Measurements from ENCODE around the gene MTA3.

Gene MTA3

GRCh38 chr2:42791606-42792005 lies 223.2 kb downstream of the MTA3 start:
- H3K36me3 ChIP-seq, result no peaks in the 10 kb centered on the region
- no peaks in the 10 kb centered on the region for H3K27me3 ChIP-seq
- DNase-seq, result no peak
- TF ChIP-seq, protein P1, sequence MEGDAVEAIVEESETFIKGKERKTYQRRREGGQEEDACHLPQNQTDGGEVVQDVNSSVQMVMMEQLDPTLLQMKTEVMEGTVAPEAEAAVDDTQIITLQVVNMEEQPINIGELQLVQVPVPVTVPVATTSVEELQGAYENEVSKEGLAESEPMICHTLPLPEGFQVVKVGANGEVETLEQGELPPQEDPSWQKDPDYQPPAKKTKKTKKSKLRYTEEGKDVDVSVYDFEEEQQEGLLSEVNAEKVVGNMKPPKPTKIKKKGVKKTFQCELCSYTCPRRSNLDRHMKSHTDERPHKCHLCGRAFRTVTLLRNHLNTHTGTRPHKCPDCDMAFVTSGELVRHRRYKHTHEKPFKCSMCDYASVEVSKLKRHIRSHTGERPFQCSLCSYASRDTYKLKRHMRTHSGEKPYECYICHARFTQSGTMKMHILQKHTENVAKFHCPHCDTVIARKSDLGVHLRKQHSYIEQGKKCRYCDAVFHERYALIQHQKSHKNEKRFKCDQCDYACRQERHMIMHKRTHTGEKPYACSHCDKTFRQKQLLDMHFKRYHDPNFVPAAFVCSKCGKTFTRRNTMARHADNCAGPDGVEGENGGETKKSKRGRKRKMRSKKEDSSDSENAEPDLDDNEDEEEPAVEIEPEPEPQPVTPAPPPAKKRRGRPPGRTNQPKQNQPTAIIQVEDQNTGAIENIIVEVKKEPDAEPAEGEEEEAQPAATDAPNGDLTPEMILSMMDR (IDR thresholded peaks at IDR 0.05), result no peak
- intact Hi-C loops (cut with DNase I; ENCODE audit: low total_unique reads), result no loop called here
- no peaks in the 10 kb centered on the region for H3K9me3 ChIP-seq
- H3K4me1 ChIP-seq, result peaks cover 0 to 56% (median 24%) of the 10 kb centered on the region in 4 donors
- H3K27ac ChIP-seq, result peak overlapping the region; percentile 96 to 99
- H3K4me3 ChIP-seq, result peak overlapping the region; percentile 75

GRCh38 chr2:42792087-42792582 lies 223.7 kb downstream of the MTA3 start:
- intact Hi-C loops (cut with DNase I; ENCODE audit: low total_unique reads), result no loop called here
- H3K27ac ChIP-seq, result peak overlapping the region; percentile 96 to 99
- DNase-seq, result peak in 1 of 2 donors; percentile 54
- H3K4me3 ChIP-seq, result peak overlapping the region; percentile 75
- H3K27me3 ChIP-seq, result no peaks in the 10 kb centered on the region
- no peaks in the 10 kb centered on the region for H3K36me3 ChIP-seq
- peaks cover 0 to 61% (median 25%) of the 10 kb centered on the region in 4 donors for H3K4me1 ChIP-seq
- H3K9me3 ChIP-seq, result no peaks in the 10 kb centered on the region
- TF ChIP-seq, protein P1 (IDR thresholded peaks at IDR 0.05), result no peak

DNA sequence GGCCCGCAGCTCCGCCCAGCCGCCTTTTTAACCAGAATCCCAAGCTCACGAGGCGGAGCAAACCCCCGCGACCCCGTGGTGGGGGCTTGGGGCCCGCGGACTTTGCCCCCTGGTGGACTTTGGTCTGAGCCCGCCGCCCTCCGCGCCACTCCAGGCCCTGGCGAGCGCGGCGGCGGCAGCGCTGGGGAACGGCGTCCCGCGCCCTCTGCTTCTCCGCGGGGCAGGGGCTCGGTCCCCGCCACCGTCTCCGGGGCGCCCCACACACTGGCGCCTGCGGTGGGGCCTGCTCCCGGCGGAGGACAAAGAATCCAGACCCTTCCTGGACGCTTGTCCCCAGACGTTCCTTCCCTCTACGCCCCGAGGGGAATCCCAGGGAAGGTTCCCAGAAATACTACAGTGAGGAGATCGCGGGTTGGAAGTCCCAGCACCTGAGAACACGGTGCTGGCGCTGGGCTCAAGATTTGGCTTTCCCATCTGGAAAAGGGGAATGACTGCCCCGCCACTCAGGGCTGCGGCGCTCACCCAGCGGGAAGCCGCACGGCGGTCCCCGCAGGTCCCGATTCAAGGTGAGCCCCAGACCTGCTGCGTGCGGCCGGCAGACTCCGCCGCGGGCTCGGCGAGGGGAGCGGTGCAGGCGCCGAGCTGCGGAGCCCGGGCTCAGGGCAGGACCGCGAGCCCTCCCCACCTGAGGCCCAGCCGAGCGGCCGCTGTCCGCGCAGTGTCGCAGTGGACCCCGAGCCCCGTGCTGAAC lies 224.3 kb downstream of the MTA3 start, which contains the start of gene HAAO:
TSS of gene HAAO (minus strand) at position 1 of the 751 bp plus-strand sequence. CDS start 47 bp downstream, outside the sequence.
- Histone ChIP-seq H3K9me3 (no peaks in the 10 kb centered on the region), H3K27ac (peak within 1 kb of the TSS; percentile 96 to 99), H3K36me3 (no peaks in the 10 kb centered on the region), H3K27me3 (no peaks in the 10 kb centered on the region), H3K4me1 (peaks cover 0 to 63% (median 25%) of the 10 kb centered on the region in 4 donors), H3K4me3 (peak within 1 kb of the TSS; percentile 75)
- intact Hi-C loops (cut with DNase I; ENCODE audit: low total_unique reads), result no loop called here
- peak in 1 of 2 donors; percentile 82 for DNase-seq
- TF ChIP-seq, protein P1 (IDR thresholded peaks at IDR 0.05), result peak; percentile 10 to 22

GRCh38 chr2:42793334-42794270 lies 225.2 kb downstream of the MTA3 start:
- H3K27ac ChIP-seq, result peak overlapping the region; percentile 96 to 99
- peak overlapping the region; percentile 75 for H3K4me3 ChIP-seq
- peaks cover 0 to 63% (median 25%) of the 10 kb centered on the region in 4 donors for H3K4me1 ChIP-seq
- no peaks in the 10 kb centered on the region for H3K9me3 ChIP-seq
- intact Hi-C loops (cut with DNase I; ENCODE audit: low total_unique reads), result no loop called here
- TF ChIP-seq, protein P1 (IDR thresholded peaks at IDR 0.05), result no peak
- no peaks in the 10 kb centered on the region for H3K36me3 ChIP-seq
- H3K27me3 ChIP-seq, result no peaks in the 10 kb centered on the region
- DNase-seq, result no peak

DNA sequence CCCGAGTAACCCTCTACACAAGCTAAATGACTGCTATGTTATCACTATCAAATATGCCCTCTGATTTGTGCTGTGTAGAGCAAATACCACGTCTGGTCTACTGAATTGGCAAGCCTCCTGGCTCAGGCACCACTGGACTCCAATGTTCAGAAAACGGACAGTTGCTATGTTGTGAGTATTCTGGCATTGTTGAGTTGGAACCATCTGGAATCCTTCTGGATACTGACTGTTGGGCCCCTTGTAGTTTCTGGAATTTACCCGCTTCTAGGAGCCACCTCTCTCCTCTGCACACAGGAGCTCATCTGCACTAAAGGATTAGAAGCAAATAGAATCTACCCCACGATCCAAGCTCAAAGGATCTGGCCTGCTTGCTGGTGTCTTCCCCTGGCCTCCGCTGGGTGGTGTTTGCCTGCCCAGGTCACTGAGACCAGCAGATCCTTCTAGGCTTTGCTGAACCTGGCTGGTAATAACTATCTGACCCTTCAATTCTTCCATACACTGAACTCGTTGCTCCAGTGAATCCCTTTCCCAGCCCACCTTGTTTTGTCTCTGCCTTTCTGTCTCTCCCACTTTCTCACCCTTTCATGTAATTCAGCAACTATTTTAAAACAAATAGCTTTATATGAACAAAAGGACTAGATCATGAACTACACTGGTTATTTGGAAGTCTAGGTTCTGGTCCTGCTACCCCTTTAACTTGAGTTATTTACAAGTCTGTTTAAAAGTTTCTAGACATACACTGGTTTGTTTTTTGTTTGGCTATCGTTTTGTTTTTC lies 226.0 kb downstream of the MTA3 start:
- no peaks in the 10 kb centered on the region for H3K9me3 ChIP-seq
- TF ChIP-seq, protein P1 (IDR thresholded peaks at IDR 0.05), result peak; percentile 18 to 34
- no peak overlapping the region for H3K4me3 ChIP-seq
- no peaks in the 10 kb centered on the region for H3K36me3 ChIP-seq
- H3K4me1 ChIP-seq, result peaks cover 0 to 63% (median 25%) of the 10 kb centered on the region in 4 donors
- H3K27ac ChIP-seq, result peak overlapping the region; percentile 96 to 99
- intact Hi-C loops (cut with DNase I; ENCODE audit: low total_unique reads), result no loop called here
- H3K27me3 ChIP-seq, result no peaks in the 10 kb centered on the region
- no peak for DNase-seq
